Keratinocyte (primary cell): ENCODE results near the gene FAP.

Experiments
- CTCF ChIP-seq, 3 experiments: IDR thresholded peaks in 1 of 3; conservative IDR thresholded peaks in 1 of 3; optimal IDR thresholded peaks in 1 of 3; 2 replicates in 2 of 3; 3 replicates in 1 of 3; pipeline versions ENCODE3 to v1.5.1; 2011; ENCODE audit warnings: low read length in 3 of 3, mild to moderate bottlenecking in 3 of 3, moderate library complexity in 2 of 3, control low read depth in 1 of 3, inconsistent platforms in 1 of 3; ENCODE audit not compliant: insufficient read depth in 2 of 3; ENCODE audit errors: extremely low read depth in 1 of 3
- EZH2 ChIP-seq: IDR thresholded peaks from one replicate; pipeline ENCODE4 v1.6.1; 2012; ENCODE audit warnings: inconsistent platforms, mild to moderate bottlenecking, low read length, moderate library complexity

GRCh38 chr2:162241571-162241970, 1.7 kb downstream of the FAP start:
- TF ChIP-seq EZH2 (no peak), CTCF (optimal IDR thresholded peaks at IDR 0.05 in 1 of 3, IDR thresholded peaks at IDR 0.05 in 1 of 3, conservative IDR thresholded peaks at IDR 0.05 in 1 of 3; ENCODE audit: extremely low read depth in 1 of 3, insufficient read depth in 2 of 3, low read length in 3 of 3) (no peak)
